ENCODE results near the gene SFRP5.

The SFRP5 gene

GRCh38 chr10:97785231-97785630 lies 13.4 kb upstream of the SFRP5 start:
- no peak for DNase-seq

- DNase-seq, result no peak
These were observed 12.5 kb upstream of the SFRP5 start for GRCh38 chr10:97784200-97784810.

GRCh38 chr10:97782455-97783228 lies 10.8 kb upstream of the SFRP5 start:
- no peak for DNase-seq

GRCh38 chr10:97781618-97782331 lies 10.0 kb upstream of the SFRP5 start:
- DNase-seq, result no peak

GRCh38 chr10:97780841-97781617 lies 9.2 kb upstream of the SFRP5 start:
- DNase-seq, result no peak

GRCh38 chr10:97779975-97780374 lies 8.2 kb upstream of the SFRP5 start:
- no peak for DNase-seq

GRCh38 chr10:97779492-97779891 lies 7.7 kb upstream of the SFRP5 start:
- DNase-seq, result no peak

GRCh38 chr10:97778452-97779302 lies 6.9 kb upstream of the SFRP5 start:
- DNase-seq, result peak; percentile 9

- no peak for DNase-seq
These were observed 5.3 kb upstream of the SFRP5 start for GRCh38 chr10:97777143-97777542.

- no peak for DNase-seq
These were observed 3.1 kb upstream of the SFRP5 start for GRCh38 chr10:97774811-97775294.

GRCh38 chr10:97773096-97773495 lies 1.3 kb upstream of the SFRP5 start:
- DNase-seq, result no peak

GRCh38 chr10:97771055-97771891 lies 526 bp downstream of the SFRP5 start:
- DNase-seq, result peak; percentile 63

GRCh38 chr10:97770255-97770654 lies 1.5 kb downstream of the SFRP5 start:
- no peak for DNase-seq

GRCh38 chr10:97768322-97769315 lies 3.2 kb downstream of the SFRP5 start:
- no peak for DNase-seq

GRCh38 chr10:97766996-97767924 lies 4.5 kb downstream of the SFRP5 start:
- no peak for DNase-seq

- no peak for DNase-seq
These were observed 5.5 kb downstream of the SFRP5 start for GRCh38 chr10:97766106-97766810.

GRCh38 chr10:97765201-97765600 lies 6.6 kb downstream of the SFRP5 start:
- DNase-seq, result peak; percentile 95

- peak; percentile 56 for DNase-seq
These were observed 7.3 kb downstream of the SFRP5 start for GRCh38 chr10:97764519-97764931.
